GM18502 (cell line): ENCODE data around the gene TMEM72.

Experiments used
- ATAC-seq: cut with Tn5 transposase; IDR thresholded peaks from one replicate; pipeline ENCODE4 v1.9.1; 2021; ENCODE audit warnings: mild to moderate bottlenecking; ENCODE audit not compliant: unreplicated experiment, poor library complexity

TMEM72 gene

DNA sequence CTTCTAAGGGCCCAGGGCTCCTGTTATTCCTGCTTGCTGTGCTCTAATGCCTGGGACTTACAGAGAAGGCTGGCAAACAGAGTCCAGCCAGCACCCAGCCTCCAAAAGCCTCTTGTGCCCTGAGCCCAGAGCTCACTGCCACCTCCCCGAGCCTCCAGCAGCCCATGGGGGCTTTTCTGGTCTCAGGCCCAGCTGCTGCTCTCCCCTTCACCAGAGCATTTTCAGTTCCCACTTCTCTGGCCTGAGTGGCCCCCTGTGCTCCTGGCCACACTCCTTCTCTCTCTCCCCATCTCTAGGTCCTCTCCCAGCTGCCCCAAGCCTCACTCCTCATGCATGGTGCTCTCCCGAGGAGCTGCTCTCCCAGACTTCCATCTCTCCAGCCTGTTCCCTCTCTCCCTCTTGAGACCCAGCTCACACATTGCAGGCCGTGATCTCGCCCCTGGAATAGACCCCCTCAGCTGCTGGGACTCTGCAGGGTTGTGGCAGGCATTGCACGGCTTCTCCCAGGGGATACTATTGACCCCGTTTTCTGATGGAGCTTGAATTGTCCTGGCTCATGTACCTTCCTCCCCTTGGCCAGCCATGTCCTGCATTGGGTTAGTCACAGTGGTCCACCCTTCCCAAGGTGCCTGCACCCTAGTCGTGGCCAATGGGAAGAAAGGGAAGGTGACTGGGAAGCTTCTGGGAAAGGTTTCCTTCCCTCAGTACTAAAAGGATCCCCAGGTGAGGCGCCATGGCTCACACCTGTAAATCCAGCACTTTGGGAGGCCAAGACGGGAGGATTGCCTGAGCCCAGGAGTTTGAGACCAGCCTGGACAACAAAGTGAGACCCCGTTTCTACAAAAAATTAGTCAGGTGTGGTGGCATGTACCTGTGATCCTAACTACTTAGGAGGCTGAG lies 39.4 kb downstream of the TMEM72 start:
- ATAC-seq: no peak

DNA sequence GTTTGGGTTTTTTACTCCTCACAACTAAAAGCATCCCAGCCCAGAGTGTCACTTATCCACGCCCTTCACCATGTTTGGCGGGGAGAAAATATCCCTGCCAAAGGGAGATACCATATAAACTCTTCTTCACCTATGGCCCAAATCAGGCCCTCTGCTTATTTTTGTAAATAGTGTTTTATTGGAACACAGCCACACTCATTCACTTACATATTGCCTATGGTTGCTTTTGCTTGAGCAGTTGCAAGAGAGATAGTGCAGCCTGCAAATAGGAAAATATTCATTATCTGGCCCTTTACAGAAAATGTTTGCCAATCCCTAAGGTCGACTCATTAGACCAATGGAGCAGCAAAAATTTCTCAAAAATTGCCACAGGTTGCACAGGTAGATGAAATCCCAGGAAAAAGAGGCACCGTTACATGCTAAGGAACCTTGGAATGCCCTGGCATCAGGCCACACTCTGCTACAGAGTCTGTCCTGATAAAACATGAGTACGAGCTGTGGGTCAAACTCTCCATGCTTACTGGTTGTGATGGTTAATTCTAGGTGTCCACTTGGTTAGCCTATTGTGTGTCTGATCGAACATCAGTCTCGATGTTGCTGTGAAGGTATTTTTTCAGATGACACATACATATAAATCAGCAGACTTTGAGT lies 40.6 kb downstream of the TMEM72 start:
- no peak for ATAC-seq

DNA sequence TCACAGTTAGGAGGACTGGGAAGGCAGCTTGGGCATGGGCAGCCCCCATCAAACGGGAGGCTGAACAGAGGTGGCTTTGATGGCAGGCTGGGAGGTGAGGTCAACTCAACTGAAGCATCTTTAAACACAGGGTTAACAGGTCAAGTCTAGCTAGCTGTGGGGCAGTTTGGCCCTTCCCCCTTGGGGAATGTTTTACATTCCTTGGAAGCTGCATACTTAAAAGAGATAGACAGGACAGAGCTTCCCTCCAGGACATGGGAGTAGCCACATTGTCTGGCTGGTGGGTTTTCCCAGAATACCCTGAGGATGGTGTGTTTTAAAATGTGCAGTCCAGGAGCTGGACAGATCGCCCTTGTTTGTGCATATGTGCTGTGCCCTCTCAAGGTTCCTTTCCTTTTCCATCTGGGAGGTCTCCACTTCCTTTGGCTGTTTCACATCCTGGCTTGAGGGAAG lies 41.7 kb downstream of the TMEM72 start:
- ATAC-seq: no peak

DNA sequence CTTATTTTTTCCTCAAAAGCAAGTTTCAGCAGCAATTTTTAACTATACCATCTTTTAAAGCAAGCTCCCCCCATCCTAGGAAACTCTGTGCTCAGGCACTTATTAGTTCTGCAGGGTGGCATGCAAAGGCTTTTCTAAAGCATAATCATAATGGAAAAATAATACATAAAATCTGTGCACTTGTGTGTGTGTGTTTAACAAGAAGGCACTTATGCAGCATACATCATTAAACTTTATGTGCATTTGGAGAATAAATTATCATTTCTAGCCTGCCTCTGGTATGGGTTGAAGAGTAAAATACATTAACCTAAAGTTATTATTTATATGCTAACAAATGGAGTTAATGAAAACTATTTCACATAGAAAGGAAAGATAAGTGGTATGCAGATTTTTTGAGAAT lies 42.9 kb downstream of the TMEM72 start:
- ATAC-seq: no peak

DNA sequence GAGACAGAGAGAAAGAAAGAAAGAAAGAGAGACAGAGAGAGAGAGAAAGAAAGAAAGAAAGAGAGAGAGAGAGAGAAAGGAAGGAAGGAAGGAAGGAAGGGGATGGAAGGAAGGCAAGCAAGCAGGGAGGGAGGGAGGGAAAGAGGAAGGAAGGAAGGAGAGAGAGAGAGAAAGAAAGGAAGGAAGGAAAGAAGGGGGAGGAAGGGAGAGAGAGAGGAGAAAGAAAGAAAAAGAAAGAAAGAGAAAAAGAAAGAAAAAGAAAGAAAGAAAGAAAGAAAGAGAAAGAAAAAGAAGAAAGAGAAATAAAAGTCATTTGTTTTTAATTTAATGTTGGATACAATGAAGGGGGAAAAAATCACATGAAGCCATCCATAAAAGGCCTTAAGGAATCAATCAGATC lies 43.8 kb downstream of the TMEM72 start:
- no peak for ATAC-seq

DNA sequence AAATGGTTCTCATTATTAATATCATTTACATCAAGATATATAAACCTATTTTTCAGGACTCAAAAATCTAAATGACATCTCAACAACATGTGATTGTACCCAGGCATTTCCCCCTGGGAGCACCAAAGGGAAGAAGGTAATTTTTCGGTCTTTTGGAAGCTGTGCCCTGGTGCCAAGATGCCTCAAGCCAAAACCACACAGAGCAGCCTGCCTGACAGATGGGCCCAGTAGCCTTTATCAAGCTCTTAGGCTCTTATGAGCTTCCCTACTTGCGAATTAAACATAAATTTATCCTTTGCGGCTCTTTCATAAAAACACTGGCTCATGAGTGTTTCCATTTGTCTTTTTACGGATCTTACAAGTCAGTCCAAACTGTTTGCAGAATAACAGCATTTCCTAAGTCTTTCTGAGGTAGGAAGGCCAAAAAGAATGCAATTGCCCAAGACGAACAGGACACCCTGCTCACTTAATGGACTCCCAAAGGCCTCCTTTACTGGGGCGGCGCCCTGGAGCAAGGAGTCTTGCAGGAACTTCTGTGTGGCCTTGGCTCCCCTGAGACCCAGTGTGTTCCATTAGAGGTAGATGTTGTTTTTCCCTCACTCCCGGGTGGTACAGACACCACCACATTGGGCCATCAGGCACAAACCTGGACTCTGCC lies 44.4 kb downstream of the TMEM72 start:
- no peak for ATAC-seq

DNA sequence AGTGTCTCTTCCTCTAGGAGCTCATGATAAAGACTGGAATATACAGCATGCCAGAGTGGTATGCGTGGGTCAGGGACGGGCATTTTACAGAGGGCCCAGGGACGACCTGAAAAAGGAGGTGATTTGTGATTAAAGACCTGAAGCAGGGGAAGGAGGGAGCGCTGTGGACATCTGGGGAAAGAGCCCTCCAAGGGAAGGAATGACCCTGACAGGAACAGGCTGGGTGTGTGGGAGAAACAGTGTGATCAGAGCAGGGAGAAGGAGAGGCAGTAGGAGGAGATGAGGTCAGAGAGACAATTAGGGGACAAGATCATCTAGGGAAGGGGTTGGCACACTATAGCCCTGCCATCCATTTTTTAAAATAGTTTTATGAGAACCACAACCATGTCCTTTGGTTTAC lies 45.1 kb downstream of the TMEM72 start:
- ATAC-seq: no peak

DNA sequence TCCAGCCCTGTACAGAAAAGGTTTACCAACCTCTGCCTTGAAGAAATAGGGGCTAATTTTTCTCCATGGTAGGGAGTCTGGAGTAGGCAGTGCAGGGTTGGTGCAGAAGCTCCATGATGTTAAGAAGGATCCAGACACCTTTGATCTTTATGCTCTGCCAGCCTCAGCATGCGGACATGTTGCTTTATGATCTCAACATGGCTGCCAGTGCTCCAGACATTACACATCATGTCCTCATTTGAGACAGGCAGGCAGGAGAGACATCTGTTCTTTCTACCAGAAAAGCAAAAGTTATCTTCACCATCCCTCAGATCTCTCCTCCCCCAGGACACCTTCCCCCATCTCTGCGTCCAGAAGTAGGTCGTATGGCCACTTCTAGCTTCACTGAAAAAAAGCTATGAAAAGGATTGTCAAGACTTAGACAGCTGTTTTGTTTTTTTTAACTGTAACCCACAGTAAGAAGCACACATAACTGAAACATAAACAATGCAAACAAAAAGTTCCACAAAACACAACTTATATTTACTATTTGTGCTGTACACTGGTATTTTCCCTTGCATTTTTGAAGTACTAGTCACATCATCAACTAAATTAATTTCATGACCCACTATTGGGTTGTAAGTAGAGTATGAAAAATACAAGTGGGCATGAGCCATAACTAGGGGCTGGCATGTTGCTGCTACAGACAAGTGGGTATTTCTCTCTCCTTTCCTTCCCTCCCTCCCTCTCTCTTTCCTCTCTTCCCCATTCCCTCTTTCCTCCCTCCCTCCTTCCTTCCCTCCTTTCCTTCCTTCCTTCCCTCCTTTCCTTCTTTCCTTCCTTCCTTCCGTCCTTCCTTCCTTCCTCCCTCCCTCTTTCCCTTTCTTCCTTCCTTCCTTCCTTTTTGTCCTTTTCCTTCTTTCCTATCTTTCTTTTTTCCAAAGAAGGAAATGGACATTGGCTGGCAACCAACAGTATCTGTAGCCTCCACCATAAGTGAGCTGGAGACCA lies 45.9 kb downstream of the TMEM72 start:
- ATAC-seq: no peak

DNA sequence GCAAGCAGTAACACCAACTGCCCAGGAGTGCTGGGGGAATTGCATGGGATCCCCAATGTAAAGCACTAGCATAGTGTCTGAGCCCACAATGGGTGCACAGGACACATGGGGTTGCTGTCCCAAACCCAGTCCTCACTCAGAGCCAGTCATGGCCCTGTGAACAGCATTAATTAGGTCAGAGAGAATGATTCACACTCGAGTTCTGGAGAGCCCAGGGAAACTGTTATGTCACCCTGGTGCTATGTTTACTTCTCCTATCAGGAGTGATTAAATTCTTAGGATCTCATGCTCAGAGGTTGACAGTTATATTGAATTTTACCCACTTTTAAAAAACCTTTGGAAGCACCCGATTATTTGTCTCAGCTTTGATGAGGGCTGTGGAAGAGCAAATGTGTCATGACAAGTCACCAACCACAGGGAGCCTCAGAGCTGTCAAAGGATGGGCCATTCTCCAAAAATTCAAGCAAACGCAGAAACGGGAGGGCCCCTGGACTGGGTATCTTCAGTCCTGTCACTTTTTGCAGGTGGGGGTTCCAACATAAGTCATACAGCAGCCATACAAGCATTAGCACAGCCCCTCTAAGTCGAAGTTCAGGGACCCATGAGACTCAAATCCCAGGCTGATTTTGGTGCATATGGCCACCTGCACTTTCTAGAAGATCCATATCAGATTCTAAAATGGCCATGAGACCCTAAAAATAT lies 47.2 kb downstream of the TMEM72 start:
- ATAC-seq: no peak

DNA sequence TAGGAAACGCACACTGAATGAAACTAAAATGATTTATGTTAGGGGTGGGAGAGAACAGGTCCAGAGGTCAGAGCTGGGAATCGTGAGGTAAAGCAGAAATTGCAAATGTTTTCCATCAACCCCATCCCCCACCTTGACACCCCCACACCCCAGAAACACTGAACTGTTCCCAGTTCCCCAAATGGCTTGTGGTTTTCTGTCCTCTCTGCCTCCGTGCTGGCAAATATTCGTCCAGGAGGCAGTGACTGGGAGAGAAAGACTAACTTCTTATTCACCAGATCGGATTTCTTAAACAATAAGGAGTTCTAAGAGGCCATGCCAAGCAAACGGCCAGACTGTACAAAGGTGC lies 47.7 kb downstream of the TMEM72 start:
- ATAC-seq: no peak

DNA sequence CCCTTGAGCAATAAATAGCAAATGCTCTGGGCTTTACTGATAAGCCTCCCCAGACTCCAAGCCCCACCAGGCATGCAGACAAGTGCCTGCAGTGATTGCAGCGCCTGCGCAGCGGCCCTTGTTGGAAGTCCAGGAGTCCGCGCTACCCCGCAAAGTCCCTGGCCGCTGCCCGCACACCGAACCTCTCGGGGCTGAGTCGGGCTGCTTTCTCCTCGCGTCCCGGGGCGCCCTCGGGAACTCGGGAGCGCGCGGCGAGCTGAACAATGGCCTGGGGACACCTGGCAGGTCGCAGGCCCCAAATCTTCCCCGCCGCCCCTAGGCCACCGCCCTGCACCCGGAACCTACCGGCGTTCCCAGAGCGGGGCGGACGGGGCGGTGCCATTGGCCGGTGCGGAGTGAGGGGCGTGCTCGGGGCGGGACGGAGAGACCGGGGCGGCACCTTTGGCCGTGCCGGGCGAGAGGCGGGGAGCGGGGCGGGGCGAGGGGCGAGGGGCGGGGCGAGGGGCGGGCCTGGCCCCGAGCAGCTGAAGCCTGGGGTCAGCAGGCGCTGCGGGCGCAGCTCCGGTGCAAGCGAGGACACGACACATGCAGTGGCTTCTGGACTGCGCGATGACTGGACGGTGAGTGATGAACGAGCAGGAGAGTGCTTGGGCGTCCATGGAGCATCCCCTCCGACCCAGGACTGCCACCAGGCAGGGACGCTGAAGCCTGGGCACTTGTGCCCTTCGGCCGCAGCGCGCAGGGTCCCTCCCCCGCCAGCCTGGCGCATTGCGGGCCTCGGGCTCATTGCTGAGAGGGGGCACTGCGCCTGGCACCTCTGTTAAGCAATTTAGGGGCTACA lies 48.3 kb downstream of the TMEM72 start, which contains the start of gene RASSF4:
TSS of gene RASSF4 (plus strand) at position 556 of the 841 bp plus-strand sequence. CDS start 10,401 bp downstream, outside the sequence.
- ATAC-seq: peak; percentile 96

DNA sequence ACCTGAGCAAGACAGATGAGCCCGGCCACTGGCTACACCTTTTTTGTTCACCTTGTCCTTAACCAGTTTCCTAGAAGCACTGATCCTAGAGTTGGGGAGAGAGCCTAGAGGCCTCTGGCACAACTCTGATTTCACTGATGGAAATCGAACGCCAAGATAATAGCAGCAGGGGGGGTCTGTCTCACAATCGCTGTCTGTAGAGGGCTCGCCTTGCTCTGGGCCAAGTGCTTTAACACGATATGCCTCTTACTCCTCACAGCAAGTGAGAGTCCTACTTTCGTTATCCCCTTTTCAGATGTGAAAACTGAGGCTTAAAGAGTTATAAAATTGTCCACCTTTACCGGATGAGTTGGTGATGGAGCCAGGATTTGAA lies 48.9 kb downstream of the TMEM72 start:
- no peak for ATAC-seq

DNA sequence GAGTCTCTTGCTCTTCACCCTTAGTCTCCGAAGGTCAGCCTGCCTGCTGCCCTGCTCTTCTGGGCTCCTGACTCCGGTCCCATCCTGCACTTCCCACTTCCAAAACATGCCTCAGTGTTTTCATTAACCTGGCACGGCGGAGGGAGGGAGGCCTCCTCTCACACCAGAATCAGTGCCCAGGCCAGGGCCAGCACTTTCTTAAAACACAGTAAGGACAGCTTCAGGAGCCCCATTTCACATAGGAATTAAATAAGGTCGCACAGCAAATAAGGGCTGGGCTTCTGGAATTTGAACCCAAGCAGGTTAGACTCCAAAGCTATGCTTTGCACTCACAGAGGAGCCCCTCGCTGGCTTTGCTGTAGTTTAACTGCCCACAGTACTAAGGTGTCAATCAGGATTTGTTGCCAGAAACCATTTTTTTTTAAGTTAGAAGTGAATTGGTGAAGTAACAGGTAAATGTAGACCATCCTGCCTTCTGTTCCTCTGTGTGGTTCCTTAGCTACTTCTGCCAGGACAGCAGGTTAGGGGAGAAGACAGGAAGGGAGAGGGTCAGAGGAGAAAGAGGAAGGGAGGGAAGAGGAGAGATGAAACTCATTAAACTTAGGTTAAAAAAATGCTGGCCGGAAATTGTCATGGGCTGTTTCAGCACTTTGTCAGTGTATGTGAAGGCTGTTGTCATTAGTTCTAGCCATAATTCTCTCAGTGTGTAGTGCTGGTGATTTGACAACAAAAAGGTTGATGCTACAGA lies 49.5 kb downstream of the TMEM72 start:
- ATAC-seq: no peak

DNA sequence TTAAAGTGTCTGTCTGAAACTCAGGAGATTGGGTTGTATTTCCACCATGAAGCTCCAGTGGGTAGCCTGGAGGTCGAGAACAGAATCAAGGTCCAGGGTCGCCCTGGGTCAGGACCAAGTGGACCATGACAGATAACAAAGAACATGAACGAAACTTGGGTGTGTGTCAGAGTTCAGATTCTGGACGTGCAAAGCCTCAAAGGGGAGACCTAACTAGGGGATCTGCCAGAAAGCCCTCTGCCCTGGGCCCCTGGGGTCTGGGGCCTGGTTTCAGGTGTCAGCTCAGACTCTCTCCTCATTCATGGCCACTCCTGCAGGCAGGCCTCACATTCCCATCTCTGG lies 50.1 kb downstream of the TMEM72 start:
- no peak for ATAC-seq

DNA sequence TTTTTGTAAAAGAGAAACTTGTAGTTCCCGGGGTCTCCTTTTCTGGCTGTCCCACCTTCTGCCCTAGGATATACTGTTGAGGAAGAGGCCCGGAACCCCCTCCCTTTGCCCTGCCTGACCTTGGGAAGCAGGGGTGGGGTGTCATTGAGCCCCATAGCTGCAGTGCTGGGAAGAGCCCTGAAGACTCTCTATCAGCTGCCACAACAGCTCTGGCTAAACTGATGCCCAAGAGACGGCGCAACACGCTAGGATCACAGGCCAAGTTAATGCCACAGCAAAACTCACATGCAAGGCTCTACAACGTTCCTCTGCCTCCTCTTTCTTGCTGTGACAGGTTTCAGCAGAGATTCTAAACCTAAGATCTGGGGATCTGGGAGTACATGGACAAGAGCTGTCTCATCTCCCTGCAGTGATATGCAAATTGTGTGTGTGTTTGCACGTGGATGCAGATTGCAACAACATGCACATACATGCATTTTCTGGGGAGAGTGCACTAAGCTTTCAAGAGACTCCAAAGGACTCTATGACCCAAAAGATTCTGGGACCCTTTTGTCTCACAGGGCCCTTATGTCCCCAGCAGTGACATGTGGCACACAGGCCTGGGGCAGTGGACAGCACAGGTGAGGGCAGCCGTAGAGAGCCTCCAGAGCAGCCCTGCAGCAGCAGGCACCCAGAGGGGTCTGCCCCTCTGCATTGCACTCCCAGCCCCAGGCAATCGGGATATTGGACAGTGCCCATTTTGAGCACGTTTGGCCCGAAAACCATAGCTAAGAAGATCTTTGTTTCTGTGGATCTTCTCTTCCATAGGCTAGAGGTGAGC lies 51.0 kb downstream of the TMEM72 start:
- ATAC-seq: no peak

DNA sequence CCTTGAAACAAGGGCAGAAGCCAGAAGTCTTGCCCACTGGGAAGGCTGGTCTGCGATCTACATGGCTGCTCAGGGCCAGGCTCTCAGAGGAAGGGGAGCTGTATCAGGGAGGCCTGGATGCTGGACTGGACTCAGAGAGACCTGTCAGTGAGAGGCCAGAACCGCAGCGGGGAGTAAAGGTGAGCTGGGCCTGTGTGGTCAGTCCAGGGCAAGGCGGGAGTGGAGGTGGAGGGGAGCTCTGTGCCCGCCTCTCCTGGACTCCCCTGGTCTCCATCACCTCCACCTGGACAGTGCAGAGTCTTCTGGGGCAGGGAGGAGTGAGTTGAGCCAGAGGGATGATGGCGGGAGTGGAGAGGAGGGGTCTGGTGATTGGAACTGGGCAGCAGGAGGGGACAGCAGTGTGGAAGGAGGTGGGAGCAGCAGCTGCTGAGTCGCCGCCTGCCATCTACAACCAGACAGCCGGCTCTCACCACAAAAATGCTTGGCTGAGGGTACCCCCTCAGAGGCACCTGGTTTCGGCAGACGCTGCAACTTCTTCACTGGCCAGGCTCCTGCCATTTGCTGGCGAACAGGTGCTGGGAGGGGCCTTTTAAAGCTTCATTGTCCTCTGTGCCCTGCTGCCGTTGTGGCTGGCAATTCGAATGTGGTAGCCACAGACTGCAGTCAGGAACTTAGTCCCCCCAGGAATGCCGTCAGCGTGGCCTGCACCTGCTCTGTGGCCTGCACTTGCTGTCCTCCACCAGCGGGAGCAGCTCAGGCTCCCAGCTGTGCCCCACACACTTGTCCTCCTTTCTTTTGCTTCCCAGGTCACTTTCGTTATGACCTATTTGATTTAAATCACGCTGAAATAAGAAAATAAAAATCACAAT lies 52.0 kb downstream of the TMEM72 start:
- no peak for ATAC-seq
